ENCODE results near the gene CD22.

Gene CD22

DNA sequence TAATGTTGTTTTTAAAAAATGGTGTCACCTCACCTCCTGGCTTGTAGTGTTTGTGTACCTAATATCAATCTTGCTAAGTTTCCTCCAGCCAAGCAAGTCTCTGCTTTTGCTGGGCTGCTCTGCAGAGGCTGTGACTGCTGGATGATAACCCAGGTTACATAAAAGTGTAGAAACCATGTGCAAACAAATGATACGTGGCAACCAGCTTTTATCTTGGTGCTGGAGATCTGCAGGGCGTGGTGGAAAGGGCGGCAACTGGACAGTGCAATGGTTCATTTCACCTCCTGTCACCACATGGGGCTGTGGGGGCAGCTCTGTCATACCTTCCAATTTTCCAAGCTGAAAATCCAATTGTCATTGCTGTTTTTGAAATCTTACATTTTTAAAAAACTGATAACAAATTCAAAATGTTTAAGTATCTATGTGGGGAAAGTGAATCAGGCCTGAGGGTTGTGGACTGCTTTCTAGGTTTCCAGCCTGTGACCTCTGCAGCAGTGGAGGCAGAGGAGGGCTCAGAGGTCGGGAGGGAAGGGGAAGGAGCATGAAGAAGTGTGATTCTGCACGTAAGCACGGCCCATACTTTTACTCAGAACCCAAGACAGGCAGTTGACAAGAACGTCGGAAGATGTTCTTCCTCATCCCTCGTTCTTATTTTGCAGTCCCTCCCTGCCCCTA, 51.6 kb downstream of the CD22 start:
- peaks cover 10% of the 10 kb centered on the region for H3K9me3 ChIP-seq (ENCODE audit: control insufficient read depth, insufficient read depth, low read length)
- H3K9me2 ChIP-seq (replicated peaks; ENCODE audit: control insufficient read depth, low read length), result no peaks in the 10 kb centered on the region
- H3K79me2 ChIP-seq (ENCODE audit: control insufficient read depth, low read length), result no peaks in the 10 kb centered on the region
- H3K27me3 ChIP-seq (ENCODE audit: control insufficient read depth, low read length), result peaks cover 17% of the 10 kb centered on the region; the same call in 1 of the 2 replicates
- no peaks in the 10 kb centered on the region for H3K36me3 ChIP-seq (ENCODE audit: control insufficient read depth, low read length)
- no peak for TF ChIP-seq EZH2phosphoT487 (IDR thresholded peaks at IDR 0.05; ENCODE audit: borderline replicate concordance, low read length)
- no peak for TF ChIP-seq CTCF (IDR thresholded peaks at IDR 0.05; ENCODE audit: low read depth, low read length, poor library complexity, severe bottlenecking)
- no peaks in the 10 kb centered on the region for H3F3A ChIP-seq (ENCODE audit: control insufficient read depth, insufficient read depth)
- no peak overlapping the region for H3K27ac ChIP-seq (ENCODE audit: low read depth, low read length)
- no peaks in the 10 kb centered on the region for H3K4me1 ChIP-seq (ENCODE audit: control insufficient read depth, low read length)
- H3K4me3 ChIP-seq (ENCODE audit: low read length), result no peak overlapping the region
- no peaks in the 10 kb centered on the region for H4K20me1 ChIP-seq (ENCODE audit: control insufficient read depth, insufficient read depth, low read depth, low read length)
- no peak overlapping the region for H3K4me2 ChIP-seq (ENCODE audit: low read length)

DNA sequence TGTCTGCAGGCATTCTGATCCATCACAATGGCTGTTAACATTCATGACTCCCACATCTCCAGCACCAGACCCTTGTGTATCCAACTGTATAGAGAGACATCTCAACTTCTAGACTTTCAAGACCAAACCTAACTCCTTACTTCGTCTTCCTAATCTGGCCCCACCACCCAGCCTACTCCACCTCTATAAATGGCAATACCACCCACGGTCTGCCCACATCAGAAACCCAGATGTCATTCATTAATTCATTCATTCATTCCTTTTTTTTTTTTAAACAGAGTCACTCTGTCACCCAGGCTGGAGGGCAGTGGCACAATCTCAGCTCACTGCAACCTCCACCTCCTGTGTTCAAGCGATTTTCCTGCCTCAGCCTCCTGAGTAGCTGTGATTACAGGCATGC, 52.3 kb downstream of the CD22 start:
- Histone ChIP-seq H3F3A (ENCODE audit: control insufficient read depth, insufficient read depth) (no peaks in the 10 kb centered on the region), H3K79me2 (ENCODE audit: control insufficient read depth, low read length) (no peaks in the 10 kb centered on the region), H4K20me1 (ENCODE audit: control insufficient read depth, insufficient read depth, low read depth, low read length) (no peaks in the 10 kb centered on the region), H3K27me3 (ENCODE audit: control insufficient read depth, low read length) (peaks cover 13% of the 10 kb centered on the region; the same call in 1 of the 2 replicates), H3K36me3 (ENCODE audit: control insufficient read depth, low read length) (no peaks in the 10 kb centered on the region), H3K4me1 (ENCODE audit: control insufficient read depth, low read length) (no peaks in the 10 kb centered on the region), H3K27ac (ENCODE audit: low read depth, low read length) (no peak overlapping the region), H3K4me2 (ENCODE audit: low read length) (no peak overlapping the region), H3K9me2 (replicated peaks; ENCODE audit: control insufficient read depth, low read length) (no peaks in the 10 kb centered on the region), H3K9me3 (ENCODE audit: control insufficient read depth, insufficient read depth, low read length) (peaks cover 13% of the 10 kb centered on the region), H3K4me3 (ENCODE audit: low read length) (no peak overlapping the region)
- TF ChIP-seq CTCF (IDR thresholded peaks at IDR 0.05; ENCODE audit: low read depth, low read length, poor library complexity, severe bottlenecking), result no peak
- no peak for TF ChIP-seq EZH2phosphoT487 (IDR thresholded peaks at IDR 0.05; ENCODE audit: borderline replicate concordance, low read length)

DNA sequence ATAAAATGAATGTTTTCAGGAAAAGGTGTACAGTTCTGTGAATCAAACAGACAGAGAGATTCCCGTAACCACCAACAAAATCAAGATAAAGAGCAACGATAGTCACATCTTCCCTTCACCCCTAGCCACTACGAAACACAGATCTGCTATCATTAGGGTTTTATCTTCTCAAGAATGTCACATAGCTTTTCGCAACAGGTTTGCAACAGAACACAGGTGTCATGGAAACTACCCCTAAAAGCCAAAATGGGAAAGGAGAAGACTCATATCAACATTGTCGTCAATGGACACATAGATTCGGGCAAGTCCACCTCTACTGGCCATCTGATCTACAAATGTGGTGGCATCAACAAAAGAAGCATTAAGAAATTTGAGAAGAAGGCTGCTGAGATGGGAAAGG, 52.9 kb downstream of the CD22 start:
- H3K27ac ChIP-seq (ENCODE audit: low read depth, low read length), result no peak overlapping the region
- no peaks in the 10 kb centered on the region for H4K20me1 ChIP-seq (ENCODE audit: control insufficient read depth, insufficient read depth, low read depth, low read length)
- no peak for TF ChIP-seq CTCF (IDR thresholded peaks at IDR 0.05; ENCODE audit: low read depth, low read length, poor library complexity, severe bottlenecking)
- no peak for TF ChIP-seq EZH2phosphoT487 (IDR thresholded peaks at IDR 0.05; ENCODE audit: borderline replicate concordance, low read length)
- H3K4me3 ChIP-seq (ENCODE audit: low read length), result no peak overlapping the region
- no peaks in the 10 kb centered on the region for H3K9me2 ChIP-seq (replicated peaks; ENCODE audit: control insufficient read depth, low read length)
- H3K4me2 ChIP-seq (ENCODE audit: low read length), result no peak overlapping the region
- peaks cover 16% of the 10 kb centered on the region for H3K9me3 ChIP-seq (ENCODE audit: control insufficient read depth, insufficient read depth, low read length)
- no peaks in the 10 kb centered on the region for H3K79me2 ChIP-seq (ENCODE audit: control insufficient read depth, low read length)
- H3F3A ChIP-seq (ENCODE audit: control insufficient read depth, insufficient read depth), result no peaks in the 10 kb centered on the region
- no peaks in the 10 kb centered on the region for H3K4me1 ChIP-seq (ENCODE audit: control insufficient read depth, low read length)
- H3K27me3 ChIP-seq (ENCODE audit: control insufficient read depth, low read length), result peaks cover 13% of the 10 kb centered on the region; the same call in 1 of the 2 replicates
- no peaks in the 10 kb centered on the region for H3K36me3 ChIP-seq (ENCODE audit: control insufficient read depth, low read length)

Measured in DOHH2 (cell line).